ENCODE results near the gene KRTAP10-6.

DNA sequence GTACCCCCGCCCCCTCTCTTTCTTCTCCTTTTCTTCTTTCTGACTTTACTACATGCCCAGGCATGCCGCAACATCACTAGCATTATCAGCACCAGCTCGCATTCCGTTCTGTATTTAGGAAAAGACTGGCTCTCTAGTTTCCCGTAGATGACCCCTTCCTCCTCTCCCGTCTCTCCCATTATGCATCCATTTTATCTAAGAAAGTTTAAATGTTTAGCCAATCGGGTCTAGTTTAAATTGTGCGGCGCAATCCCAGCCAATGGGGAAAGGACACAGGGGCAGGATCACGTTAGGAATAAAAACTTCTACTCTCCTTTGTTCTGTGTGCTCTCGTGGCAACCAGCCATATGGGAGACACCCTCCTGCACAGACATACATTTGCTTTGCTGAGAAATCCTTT is 5.8 kb upstream of the KRTAP10-6 start:
- TF ChIP-seq, protein P1, sequence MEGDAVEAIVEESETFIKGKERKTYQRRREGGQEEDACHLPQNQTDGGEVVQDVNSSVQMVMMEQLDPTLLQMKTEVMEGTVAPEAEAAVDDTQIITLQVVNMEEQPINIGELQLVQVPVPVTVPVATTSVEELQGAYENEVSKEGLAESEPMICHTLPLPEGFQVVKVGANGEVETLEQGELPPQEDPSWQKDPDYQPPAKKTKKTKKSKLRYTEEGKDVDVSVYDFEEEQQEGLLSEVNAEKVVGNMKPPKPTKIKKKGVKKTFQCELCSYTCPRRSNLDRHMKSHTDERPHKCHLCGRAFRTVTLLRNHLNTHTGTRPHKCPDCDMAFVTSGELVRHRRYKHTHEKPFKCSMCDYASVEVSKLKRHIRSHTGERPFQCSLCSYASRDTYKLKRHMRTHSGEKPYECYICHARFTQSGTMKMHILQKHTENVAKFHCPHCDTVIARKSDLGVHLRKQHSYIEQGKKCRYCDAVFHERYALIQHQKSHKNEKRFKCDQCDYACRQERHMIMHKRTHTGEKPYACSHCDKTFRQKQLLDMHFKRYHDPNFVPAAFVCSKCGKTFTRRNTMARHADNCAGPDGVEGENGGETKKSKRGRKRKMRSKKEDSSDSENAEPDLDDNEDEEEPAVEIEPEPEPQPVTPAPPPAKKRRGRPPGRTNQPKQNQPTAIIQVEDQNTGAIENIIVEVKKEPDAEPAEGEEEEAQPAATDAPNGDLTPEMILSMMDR (IDR thresholded peaks at IDR 0.05) = no peak
- no peak for TF ChIP-seq POLR2A (IDR thresholded peaks at IDR 0.05)
